ENCODE data around the gene BLVRB.

GRCh38 chr19:40449506-40449905 is 16.0 kb downstream of the BLVRB start:
- TF ChIP-seq CTCF (conservative IDR thresholded peaks at IDR 0.05; ENCODE audit: low read length) (no peak), EZH2phosphoT487 (IDR thresholded peaks at IDR 0.05; ENCODE audit: borderline replicate concordance) (no peak)

Data from Loucy (cell line).